GM19324 (cell line): ENCODE results near the gene DLGAP1.
"Not testable (repeated sequence)": the region's sequence is repeated elsewhere in the genome, so short reads cannot be mapped to it uniquely, and the experiment has no call there.

ENCODE experiments used
- ATAC-seq: cut with Tn5 transposase; IDR thresholded peaks from one replicate; pipeline ENCODE4 v1.9.1; 2021; ENCODE audit warnings: mild to moderate bottlenecking, moderate library complexity; ENCODE audit not compliant: unreplicated experiment, low FRiP score

The DLGAP1 gene

DNA sequence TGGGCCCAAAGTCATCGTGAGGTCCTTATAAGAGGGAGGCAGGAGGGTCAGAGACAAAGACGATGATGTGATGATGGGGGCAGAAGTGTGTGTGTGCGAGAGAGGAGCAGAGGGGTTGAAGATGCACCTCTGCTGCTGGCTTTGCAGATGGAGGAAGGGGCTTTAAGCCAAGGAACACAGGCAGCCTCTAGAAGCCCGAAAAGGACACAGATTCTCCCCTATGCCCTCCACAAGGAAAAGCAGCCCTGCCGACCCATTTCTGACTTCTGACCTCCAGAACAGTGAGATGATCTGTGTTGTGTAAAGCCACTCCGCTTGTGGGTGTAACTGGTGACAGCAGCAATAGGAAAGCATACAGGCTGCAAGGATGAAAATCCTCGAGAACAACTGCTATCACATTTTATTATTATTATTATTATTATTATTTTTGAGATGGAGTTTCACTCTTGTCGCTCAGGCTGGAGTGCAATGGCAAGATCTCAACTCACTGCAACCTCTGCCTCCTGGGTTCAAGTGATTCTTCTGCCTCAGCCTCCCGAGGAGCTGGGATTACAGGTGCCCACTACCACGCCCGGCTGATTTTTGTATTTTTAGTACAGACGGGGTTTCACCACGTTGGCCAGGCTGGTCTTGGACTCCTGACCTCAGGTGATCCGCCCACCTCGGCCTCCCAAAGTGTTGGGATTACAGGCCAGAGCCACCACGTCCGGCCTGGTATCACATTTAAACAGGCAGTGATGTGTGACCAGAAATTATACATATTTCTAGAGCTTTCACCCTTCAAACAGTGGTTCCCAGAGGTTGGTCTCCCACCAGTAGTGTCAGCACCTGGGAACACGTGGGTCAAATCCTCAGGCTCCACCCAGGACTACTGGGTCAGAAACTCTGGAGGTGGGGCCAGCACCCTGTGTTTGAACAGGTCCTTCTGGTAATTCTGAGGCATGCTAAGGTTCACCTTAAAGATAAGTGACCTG lies 834.7 kb downstream of the DLGAP1 start:
- ATAC-seq = no peak

DNA sequence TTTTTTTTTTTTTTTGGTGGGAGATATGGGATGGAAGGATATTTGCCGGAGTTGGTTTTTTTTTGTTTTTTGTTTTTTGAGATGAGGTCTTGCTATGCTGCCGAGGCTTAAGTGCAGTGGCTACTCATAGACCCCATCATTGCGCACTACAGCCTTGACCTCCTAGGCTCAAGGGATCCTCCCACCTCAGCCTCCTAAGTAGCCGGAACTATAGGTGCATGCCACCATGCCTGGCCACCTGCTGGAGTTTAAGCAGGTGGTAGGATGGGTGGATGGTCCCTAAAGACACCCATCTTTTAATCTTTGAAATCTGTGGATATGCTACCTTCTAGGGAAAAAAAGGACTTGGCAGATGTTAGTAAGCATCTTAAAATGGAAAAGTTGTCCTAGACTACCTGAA lies 835.4 kb downstream of the DLGAP1 start:
- ATAC-seq = no peak

DNA sequence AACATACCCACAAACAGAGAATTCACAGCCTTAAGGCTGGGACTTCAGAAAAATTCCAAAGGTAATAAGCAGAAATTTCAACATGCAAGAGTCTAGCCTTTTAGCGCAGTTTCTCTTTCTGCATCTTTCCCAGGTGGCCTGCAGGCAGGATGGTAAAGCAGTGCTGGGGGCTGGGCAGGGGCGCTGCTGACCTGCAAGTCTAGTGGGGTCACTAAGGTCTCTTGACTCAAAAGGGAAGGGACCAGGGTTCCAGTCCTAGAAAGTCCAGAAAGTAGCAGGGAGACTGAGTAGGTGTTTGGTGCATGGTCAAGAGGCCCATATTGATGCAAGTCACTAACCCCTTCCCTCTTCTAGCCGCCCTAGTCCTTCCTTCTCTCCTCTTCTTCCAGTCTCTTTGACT lies 835.9 kb downstream of the DLGAP1 start:
- ATAC-seq = no peak

DNA sequence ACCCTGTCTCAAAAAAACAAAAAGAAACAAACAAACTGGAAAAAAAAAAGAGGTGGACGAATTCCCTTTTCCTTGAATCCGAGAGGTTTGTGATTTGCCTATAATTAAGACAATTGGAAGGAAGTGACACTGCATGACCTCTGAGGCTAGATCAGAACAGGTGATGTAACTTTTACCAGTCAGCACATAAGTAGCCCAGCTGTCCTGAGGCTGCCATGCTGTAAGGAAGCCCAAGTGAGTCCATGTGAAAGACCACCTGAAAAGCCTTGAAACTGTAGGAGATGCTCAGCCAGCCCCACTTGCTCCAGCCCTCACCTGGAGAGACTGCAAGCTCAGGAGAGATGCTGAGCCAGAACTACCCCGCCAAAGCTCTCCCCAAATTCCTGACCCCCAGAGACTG lies 838.4 kb downstream of the DLGAP1 start:
- no peak for ATAC-seq

DNA sequence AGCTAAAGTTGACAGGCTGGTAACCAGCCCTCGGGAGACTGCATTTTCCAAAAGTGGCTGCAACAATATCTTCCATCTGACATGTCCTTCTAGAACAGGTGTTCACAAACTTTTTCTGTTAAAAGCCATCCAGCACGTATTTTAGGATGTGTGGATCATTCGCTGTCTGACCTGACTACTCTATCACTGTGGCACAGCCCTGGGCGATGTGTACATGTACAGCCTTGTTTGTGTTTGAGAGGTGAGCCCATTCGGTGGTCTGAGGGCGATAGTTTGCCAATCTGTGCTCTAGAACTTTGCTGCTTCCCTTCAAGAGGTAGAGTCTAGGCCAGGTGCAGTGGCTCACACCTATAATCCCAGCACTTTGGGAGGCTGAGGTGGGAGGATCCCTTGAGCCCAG lies 839.0 kb downstream of the DLGAP1 start:
- no peak for ATAC-seq

DNA sequence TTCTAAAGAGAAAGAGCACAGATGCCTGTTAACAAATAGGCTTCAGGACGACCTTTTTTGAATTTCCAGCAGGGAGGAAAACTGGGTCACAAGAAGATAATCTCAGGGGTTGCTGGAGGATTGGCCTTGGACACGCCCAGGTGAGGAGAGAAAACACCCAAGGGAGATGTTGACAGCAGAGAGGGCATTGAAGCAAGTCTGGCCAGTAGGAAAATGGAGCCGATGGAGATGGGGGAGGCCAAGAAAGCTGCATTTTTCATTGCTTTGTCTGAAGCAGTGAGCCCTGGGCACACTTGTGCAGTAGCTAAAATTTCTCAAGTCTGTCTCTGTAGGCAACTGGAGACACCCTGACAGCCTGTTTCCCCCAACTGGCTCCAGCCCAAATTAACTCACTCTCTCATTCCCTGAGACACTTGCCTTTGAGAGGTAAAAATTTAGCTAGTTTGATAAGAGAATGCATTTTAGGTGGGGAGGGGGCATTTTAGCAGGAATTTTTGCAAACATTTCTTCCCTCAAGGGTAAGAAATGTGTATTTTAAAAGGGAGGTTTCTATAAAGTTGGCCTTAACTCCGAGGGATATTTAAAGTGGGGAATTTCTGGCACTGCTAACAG lies 839.6 kb downstream of the DLGAP1 start:
- no peak for ATAC-seq

DNA sequence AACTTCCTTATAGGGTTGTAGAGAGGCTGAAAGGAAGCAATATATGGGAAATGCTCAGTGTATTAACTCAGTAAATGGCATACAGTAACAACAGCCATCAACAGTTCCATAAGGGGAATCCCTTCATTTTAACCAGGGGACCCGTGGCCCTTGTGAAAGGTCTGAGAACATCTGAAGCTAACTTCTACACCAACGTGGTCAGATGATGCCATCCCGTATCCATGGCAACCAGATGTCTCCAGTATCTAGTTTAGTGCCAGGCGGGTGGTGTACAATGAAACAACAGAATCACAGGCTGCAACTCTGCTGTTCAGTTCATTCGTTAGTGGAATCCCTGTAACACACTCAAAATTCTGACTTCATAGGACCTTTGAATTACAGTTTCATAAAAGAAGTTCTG lies 842.8 kb downstream of the DLGAP1 start:
- no peak for ATAC-seq

DNA sequence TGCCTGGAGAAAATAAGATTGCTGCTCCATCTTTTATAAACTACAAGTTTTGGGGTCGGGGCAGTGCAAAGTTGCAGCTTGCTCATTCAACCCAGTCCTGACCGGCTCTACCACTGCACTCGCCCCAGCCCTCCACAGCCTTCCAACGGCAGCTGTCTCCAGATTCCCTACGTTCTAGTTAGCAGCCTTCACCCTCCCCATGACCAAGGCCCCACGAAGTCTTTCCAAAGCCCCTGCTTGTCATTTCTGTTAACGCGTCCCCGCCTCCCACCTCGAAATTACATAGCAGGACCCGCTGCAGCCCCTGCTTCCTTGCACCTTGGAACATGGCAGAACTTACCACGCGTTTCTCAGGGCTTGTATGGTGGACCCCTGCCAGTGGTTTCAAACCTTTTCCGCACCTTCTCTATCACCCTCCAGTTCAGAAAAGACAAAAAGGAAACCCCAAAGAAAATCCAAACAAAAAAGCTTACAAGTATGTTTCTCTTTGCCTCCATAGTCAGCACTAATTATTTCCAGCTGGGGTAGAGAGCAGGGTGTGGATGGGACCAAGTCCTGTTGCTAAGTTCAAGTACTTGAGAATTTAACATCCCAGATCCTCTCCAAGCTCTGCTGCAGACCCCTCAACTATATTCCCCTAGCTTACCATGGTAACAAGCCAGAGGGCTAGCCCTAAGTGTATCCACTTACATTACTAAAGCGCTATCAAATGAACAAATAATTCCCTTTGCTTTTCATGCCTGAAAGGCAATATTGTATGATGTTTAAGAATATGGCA lies 843.6 kb downstream of the DLGAP1 start:
- no peak for ATAC-seq

DNA sequence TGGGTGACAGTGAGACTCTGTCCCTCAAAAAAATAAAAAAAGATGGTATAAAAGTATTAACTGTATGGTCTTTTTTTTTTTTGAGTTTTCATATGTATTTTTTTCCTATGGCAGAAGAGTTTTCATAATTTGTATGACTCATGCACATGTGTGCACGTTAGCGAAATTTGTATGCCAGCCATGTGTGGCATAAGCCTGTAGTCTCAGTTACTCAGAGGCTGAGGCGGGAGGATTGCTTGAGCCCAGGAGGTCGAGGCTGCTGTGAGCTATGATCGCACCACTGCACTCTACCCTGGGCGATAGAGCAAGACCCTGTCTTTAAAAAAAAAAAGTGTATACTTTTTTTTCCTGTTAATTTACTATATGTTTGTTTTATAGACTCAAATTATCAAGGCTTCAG lies 844.3 kb downstream of the DLGAP1 start:
- no peak for ATAC-seq

DNA sequence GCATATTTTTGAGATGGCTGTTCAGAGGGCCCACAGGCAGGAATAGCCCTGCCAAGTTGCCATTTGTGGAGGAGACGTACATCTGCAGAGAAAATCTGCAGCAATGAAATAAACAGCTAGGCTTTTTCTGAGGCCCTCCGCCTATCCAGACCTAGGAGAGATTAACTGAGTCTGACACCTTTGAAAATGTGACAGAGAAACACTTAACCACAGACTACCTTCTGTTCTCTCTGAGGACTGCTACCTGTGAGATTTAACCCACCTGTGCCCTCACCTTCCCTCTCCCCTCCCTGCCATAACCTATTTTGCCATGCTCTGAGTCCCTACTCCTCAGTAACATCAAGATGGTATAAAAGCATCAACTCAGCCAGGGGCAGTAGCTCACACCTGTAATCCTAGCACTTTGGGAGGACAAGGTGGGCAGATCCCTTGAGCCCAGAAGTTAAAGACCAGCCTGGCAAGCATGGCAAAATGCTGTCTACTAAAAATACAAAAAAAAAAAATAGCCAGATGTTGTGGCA lies 844.9 kb downstream of the DLGAP1 start:
- no peak for ATAC-seq

DNA sequence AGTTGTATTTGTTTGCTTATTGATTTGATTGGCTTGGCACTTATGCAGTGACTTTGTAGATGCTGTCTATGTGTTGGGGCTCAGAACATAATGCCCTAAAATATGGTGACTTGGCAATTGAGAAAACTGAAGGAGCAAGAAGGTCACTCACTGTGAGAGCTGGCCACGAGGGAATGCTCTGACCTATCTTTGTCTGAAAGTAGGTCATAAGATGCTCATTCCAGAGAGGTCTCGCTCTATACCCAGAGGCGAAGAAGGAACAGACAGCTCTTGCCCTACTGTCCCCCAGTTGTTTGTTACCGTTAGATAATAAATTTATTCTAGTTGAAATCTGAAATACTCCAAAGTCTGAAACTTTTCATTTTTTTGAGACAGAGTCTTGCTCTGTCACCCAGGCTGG lies 846.6 kb downstream of the DLGAP1 start:
- no peak for ATAC-seq

DNA sequence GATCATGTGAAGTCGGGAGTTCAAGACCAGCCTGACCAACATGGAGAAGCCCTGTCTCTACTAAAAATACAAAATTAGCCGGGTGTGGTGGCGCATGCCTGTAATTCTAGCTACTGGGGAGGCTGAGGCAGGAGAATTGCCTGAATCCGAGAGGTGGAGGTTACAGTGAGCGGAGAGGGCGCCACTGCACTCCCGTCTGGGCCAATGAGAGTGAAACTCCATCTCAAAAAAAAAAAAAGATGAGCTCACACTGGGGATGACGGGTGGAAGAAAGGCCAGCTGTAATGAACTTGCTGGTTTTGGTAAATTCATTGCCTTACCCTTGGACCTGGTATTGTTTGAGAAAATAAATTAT lies 847.0 kb downstream of the DLGAP1 start:
- not testable (repeated sequence) for ATAC-seq

DNA sequence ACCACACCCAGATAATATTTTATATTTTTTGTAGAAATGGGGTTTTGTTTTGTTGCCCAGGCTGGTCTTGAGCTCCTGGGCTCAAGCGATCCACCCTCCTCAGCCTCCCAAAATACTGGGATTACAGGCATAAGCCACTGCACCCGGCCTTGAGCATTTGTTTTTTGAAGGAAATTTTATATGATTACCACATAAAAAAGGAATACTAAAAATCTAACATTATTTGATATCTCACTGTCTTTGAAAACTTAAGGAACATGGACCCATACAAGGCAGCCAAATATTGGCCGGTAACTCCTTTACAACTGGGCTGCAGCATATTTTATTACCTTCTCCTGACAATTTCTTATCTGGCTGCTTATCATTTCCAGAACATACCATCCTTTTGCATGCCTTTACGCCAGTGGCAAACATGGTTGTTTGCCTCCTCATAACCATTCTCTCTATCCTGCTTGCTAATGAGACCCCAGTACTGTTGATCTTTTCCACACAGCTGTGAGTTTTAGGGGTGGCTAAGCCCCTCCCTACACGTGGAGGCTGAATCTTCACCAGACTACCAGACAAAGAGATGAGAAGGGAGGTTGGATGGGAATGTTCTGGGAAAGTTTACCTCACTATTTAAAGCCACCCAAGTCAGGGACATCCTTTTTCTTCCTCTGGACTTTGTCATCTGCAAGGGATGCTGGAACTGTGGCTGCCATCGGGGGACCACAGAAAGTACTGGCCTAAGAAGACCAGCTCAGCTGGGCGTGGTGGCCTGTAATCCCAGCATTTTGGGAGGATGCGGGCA lies 847.6 kb downstream of the DLGAP1 start:
- ATAC-seq = no peak

DNA sequence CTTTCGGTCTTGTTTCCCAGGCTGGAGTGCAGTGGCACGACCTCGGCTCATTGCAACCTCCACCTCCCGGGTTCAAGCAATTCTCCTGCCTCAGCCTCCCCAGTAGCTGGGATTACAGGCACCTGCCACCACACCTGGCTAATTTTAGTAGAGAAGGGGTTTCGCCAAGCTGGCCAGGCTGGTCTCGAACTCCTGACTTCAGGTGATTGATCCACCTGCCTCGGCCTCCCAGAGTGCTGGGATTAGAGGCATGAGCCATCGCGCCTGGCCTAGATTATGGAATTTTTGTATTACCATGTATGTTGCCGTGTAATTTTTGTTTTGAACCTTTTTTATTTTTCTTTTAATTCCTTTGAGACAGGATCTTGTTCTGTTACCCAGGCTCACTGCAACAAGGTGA lies 848.2 kb downstream of the DLGAP1 start:
- not testable (repeated sequence) for ATAC-seq

DNA sequence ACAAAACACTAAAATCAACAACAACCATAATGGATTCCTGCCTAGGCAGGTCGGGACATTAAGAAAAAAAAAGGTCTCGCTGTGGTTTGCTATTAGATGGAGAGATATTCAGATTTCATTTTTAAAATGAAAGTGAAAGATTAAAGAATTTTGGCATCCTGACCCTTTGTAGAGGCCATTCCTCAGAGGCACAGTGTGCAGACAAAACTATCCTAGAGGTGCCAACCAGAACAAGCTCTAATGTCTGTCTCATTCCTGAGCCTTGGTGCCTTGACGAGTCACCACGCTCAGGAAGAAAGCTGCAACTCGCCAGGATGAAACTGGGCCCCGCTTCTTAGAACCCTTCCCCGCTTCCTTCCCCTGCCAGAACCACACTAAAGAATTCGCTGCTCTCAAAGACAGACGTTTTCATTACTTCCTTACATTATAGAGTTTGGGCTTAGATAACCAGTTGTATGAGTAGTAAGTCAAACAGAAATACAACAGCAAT lies 849.1 kb downstream of the DLGAP1 start:
- no peak for ATAC-seq

DNA sequence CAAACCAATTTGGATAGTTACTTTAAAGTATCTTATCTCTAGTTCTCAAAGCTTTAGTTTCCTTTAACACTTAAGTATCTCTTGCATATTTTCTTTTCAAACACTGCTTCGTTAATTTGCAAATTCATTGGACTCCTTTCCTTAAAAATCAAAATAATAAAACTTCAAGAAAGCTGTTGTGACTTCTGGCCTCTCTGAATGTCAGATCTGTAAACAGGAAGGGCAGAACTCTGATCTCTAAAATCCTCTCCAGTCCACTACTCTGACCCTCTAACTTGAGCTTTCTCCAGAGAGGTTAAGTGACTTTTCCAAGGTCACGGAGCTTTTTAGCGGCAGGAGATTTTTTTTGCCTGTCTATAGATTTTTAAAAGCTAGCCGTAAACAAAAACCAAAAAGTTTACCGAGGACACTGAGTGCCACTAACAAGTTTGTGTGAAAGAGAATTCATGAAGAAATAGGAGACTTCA lies 849.6 kb downstream of the DLGAP1 start:
- ATAC-seq = no peak

DNA sequence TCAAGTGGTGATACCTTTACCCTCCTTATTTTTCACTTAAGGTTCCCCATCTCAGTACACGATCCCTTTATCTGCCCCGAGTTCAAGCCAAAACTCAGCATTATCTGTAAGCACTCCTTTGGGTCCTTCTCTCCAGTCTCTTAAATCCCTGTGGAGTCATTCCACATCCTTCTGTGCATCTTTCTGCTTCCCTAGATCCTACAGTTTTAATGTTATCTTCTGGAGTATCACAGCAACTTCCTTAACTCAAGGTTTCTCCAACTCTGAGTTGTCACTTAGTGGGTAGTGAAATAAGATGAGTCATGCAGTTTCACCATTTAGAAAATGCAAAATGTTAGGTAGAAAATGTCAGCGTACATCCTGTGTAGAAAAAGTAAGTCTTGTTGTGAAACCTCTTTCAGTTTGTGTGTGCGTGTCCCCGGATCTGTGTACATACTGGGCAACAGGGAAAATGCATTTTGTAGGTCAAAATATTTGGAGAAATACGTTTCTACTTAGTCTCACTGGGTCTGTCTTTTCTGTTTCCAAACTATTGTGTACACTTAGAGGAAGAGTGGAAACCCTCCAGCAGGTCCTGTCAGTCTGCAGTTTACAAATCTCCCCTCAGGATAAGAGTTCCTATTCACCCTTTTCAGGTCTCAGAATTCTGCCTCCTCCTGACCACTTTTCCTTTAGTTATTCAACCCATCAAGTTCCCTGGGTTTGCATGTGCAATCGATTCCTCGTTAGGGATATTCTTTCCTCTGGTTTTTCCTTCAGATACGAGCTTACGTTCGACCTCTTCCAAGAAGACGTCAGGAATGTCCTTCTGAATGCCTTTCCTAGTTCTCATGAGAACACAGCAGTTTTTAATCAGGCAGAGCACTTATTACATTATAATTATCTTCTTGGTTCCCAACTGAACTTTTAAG lies 850.4 kb downstream of the DLGAP1 start:
- peak; percentile 82 for ATAC-seq

DNA sequence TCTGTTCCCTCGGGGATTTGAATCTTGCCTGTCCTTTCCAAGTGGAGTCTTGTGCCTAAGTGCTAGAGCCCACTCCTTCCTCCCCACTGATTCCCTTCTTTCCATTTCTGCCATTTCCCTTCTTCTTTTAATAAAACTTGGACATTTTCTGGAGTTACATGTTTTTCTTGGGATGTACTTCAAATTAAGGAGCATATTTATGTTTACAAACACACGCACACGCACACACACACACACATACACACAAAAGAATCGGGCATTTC lies 850.9 kb downstream of the DLGAP1 start:
- no peak for ATAC-seq
